SH-SY5Y (cell line): ENCODE results near the gene ABCD1.

Experiments
- GATA2 ChIP-seq: IDR thresholded peaks from 2 replicates; pipeline ENCODE4 v1.6.1; 2011; ENCODE audit warnings: mild to moderate bottlenecking, low read depth, low read length
- GATA3 ChIP-seq: IDR thresholded peaks from 2 replicates; pipeline ENCODE4 v1.6.1; 2011; ENCODE audit warnings: low read depth, mild to moderate bottlenecking, low read length, moderate library complexity

ABCD1 gene

DNA sequence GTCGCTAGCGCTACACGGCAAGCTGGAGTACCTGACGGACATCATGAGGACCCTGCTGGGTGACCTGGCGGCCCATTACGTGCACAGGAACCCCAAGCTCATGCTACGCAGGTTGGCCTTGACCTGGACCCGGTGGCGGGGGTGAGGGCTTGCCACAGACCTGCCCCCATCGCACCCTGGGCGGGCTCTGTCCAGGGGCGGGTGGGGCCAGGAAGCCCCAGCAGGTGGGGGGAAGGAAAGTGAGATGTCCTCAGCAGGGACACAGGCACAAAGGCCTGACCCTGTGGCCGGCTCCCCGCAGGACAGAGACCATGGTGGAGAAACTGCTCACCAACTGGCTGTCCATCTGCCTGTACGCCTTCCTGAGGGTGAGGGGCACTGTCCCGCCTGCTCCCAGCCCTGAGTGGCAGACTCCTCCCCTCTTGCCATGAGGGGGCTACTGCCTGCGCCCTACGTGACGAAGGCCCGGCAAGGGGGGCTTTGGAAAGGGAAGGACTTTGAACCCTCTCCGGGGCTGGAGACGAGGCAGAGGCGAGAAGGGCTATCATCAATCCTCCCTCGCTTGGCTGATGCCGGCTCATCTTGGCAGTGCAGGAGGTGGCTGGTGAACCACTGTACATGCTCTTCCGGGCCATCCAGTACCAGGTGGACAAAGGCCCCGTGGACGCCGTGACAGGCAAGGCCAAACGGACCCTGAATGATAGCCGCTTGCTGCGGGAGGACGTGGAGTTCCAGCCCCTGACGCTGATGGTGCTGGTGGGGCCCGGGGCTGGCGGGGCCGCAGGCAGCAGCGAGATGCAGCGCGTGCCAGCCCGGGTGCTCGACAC, 50.9 kb downstream of the ABCD1 start:
- TF ChIP-seq GATA2 (no peak), GATA3 (no peak)

DNA sequence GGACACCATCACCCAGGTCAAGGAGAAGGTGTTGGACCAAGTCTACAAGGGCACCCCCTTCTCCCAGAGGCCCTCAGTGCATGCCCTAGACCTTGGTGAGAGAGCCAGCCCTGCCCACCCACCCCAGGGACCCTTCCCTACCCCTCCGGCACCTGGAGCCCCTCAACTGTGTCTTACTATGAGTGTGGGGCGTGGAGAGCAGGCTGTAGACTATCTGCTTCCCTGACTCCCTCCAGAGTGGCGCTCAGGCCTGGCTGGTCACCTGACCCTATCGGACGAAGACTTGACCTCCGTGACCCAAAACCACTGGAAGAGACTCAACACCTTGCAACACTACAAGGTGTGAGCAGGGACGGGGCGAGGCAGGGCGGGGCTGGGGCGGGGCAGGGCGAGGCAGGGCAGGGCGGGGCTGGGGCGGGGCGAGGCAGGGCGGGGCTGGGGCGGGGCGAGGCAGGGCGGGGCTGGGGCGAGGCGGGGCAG, 51.5 kb downstream of the ABCD1 start:
- TF ChIP-seq GATA2 (no peak), GATA3 (no peak)

DNA sequence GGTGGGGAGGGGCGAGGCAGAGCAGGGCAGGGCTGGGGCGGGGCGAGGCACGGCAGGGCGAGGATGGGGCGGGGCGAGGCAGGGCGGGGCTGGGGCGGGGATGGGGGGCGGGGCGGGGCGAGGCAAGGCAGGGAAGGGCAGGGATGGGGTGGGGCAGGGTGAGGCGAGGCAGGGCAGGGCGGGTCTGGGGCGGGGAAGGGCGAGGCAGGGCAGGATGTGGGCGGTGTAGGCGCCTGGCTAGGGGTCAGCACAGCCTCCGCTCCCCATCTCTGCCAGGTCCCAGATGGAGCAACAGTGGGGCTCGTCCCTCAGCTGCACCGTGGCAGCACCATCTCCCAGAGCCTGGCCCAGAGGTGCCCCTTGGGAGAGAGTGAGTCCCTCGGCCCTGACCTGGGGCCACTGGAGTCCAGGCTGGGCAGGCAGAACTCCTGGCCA, 52.0 kb downstream of the ABCD1 start:
- no peak for TF ChIP-seq GATA2
- TF ChIP-seq GATA3 = no peak

DNA sequence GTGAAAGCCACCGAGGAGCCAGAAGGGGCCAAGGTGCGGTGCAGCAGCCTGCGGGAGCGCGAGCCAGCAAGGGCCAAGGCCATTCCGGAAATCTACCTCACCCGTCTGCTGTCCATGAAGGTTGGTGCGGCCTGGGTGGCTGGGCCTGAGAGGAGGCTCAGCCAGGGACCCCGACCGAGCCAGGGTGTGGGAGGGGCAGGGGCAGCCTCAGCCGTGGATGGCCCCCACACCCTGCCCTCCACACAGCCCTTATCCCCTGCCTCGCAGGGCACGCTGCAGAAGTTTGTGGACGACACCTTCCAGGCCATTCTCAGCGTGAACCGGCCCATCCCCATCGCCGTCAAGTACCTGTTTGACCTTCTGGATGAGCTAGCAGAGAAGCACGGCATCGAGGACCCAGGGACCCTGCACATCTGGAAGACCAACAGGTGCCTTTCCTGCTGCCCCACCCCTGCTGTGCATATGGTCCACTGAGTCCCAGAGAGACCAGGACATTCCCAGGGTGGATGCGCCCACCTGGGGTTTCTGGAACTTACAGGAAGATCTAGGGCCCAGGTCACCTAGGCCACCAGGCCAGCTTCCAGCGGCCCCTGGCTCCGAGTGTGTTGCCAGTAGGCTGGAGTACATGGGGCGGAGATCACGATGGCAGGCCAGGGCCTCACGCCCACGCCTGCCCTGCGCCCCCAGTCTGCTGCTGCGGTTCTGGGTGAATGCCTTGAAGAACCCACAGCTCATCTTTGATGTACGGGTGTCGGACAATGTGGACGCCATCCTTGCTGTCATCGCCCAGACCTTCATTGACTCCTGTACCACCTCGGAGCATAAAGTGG, 52.8 kb downstream of the ABCD1 start:
- no peak for TF ChIP-seq GATA3
- TF ChIP-seq GATA2 = no peak

DNA sequence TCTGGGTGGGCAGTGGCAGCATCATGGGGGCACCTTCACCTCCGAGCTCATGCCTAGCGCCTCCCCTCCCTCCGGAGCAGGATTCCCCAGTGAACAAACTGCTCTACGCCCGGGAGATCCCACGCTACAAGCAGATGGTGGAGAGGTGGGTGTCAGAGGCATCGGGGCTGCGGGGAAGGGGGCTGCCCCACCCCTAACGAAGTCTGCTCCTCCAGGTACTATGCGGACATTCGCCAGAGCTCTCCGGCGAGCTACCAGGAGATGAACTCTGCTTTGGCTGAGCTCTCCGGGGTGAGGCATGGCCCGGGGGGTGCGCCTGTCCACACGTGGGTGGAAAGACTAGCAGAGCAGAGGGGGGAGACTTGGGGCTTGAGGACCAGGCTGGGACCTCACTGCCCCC, 53.5 kb downstream of the ABCD1 start:
- no peak for TF ChIP-seq GATA3
- no peak for TF ChIP-seq GATA2

DNA sequence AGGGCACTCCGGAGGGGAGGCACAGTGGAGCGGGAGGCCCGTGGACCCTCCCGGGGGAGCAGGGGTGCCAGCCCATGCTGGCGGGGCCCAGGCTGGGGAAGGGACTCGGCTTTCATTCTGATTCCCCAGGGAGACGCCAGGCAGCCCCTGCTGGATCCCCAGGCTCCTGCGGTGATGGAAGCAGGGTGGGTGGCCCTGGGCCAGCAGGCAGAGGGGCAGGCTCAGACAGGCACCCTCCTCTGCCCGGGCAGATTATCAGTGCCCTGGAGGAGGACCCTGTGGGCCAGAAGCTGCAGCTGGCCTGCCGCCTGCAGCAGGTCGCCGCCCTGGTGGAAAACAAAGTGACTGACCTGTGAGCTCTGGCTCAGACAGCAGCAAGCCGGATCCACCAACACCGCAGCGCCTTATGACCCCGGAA, 54.0 kb downstream of the ABCD1 start:
- TF ChIP-seq GATA3 (no peak), GATA2 (no peak)

DNA sequence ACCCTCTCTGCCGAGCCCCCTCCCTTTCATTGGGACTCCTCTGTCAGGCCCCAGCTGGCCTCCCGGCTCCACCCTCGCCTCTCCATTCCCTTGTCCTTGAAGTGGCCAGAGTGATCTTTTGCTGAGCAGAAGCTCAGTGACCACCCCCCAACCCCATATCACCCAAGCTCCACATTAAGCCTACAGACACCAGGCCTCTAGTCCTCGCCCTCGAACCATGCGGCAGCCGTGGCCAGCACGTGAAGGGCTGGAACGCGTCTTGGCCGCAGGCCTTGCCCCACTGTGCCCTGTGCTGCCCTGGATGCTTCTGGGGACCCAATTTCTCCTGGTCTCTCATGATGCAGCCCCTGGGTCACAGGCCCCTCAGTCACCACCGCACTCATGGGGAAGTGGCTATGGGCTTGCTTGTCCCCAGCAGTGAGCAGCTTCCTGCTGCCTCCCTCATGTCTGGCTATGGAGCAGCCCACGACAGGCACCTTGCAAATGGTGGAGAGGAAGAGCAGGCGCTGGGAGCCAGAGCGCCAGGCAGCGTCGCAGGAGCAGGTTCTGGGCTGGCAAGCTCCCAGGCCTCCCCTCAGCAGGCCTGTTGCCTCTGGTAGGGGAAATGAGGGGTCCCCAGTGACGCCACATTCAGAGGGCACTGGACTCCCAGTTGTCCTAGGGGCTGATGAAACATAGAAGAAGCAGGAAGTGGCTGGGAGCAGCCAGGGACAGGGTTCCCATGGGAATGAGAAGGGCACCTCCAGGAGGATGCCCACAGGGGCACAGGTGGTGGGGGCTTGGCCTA, 55.4 kb downstream of the ABCD1 start:
- TF ChIP-seq GATA3 (no peak), GATA2 (no peak)

DNA sequence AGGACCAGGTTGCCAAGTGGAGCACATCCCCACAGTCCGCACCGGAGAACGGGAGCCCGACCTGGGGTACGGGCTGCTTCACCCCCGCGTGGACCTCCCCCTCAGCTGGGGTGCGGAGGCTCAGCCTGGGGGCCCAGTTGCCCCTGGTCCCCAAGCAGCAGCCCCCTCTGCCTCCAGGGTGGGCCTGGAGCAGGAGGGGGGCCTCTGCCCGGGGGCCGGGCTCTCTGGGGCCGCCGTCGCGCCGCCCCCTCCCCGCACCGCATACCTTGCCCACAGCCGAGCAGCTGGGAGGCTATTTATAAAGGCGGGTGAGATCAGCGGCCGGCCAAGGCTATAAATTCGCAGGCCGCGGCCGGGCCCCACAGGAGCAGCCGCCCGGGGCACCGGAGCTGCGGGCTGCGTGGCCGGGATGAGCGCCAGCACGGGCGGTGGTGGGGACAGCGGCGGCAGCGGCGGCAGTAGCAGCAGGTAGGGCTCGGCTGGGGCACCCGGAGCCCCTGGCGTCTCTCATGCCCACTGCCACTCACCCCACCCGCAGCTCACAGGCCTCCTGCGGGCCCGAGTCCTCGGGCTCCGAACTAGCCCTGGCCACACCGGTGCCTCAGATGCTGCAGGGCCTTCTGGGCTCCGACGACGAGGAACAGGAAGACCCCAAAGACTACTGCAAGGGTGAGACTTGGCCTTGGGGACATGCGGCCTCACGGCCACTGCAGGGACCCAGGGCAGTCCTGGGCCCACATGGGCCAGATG, 56.2 kb downstream of the ABCD1 start, which contains the start of gene SRPK3:
Gene SRPK3, plus strand, starts transcription at position 364 of the 750 bp plus-strand sequence. Its CDS starts 46 bp downstream, at position 410.
- TF ChIP-seq GATA3 (no peak), GATA2 (no peak)

DNA sequence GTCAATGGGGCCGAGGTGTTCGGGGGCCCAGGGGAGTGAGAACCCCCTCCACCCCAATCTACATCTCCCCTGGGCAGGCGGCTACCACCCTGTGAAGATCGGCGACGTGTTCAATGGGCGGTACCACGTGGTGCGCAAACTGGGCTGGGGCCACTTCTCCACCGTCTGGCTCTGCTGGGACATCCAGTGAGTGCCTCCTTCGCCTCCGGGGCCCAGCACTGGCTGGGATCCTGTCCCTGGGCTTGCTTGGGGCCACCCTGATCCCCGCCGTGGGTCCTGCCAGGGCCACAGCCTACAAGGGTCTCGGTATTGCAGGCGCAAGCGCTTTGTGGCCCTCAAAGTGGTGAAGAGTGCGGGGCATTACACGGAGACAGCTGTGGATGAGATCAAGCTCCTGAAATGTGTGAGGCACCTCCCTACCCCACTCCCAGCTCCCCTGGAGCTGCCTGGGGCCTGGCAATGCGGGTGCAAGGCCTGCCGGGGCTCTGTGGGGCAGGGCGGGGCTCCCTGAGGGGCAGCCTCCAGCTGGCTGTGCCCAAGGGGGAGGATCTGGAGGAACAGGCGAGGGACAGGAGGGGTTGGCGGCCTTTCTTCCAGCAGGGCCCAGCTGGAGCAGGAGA, 56.9 kb downstream of the ABCD1 start:
- TF ChIP-seq GATA3 (no peak), GATA2 (no peak)

DNA sequence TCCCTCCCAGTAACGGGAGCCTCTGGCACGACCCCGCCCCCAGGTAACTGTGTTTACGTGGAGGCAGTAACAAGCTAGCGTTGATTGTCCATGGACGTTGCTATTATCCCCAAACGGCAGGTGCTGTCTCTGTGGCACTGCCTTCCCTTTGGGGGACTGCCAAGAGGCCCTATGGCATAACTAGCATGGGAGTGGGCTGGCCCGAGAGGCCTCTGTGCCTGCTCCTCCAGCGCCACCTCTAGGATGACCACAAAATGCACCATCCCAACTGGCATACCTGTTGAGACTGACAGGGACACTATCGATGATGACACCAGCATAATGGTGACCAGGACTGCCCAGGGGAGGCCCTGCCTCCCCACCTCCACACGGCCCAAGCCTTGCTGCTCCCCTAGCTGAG, 57.7 kb downstream of the ABCD1 start:
- TF ChIP-seq GATA3 (no peak), GATA2 (no peak)

DNA sequence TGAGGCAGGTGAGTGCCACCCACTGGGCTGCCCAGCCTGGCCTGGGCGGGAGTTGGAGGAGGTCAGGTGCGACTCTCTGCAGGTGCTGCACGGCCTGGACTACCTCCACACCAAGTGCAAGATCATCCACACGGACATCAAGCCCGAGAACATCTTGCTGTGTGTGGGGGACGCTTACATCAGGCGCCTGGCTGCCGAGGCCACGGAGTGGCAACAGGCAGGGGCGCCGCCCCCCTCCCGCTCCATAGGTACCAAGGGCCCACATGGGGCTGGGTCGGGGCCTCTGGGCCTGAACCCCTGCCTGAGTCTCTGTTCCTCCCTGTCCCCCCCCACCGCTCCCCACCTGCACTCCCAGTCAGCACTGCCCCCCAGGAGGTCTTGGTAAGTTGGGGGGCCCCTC, 58.2 kb downstream of the ABCD1 start:
- TF ChIP-seq GATA2 (no peak), GATA3 (no peak)

DNA sequence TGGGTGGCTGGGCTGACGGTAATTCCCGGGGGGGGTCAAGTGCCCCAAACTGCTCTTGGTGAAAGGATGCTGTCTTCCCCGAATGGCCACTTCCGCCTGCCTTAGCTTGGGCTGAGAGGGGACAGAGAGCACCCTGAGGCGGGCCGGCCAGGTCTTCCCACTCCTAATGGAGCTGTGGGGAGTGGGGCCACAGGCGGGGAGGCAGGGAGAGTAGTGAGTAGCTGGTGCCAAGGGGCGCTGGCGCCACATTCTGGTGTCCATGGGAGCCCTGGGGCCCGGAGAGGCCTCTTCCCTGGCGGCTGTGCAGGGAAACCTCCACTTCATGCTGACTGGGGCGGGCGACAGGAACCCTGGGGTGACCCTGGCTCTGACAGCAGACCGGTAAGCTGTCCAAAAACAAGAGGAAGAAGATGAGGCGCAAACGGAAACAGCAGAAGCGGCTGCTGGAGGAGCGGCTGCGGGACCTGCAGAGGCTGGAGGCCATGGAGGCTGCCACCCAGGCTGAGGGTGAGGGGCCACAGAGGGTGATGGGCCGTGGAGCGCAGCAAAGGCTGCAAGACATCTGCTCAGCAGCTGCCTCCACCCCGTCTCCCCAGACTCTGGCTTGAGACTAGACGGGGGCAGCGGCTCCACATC, 58.8 kb downstream of the ABCD1 start:
- TF ChIP-seq GATA3 (no peak), GATA2 (no peak)

DNA sequence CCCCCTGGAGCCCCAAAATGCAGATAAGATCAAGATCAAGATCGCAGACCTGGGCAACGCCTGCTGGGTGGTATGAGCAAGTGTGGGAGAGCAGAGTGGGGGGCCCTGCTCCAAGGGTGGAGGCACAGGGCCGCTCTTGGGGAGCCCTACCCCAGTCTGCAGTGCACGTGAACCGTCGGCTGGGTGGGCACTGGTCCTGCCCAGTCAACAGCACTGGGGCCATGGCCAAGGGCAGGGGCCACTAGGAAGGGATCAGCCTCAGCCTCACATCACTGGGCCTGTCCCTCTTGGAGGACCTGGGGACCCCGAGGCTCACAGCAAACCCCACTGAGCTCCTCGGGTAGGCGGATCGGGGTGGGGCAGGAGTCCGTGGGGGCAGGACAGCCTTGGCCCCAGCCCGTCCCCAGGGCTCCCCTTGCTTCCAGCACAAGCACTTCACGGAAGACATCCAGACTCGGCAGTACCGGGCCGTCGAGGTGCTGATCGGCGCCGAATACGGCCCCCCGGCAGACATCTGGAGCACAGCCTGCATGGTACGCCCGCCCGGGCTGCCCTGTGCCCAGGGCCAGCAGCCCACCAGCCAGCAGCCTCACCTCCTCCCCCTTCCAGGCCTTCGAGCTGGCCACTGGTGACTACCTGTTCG, 59.8 kb downstream of the ABCD1 start:
- no peak for TF ChIP-seq GATA3
- TF ChIP-seq GATA2 = peak; percentile 39; the same call in 1 of the 2 replicates
